ENCODE results near the gene ZDHHC18.
"Not testable (repeated sequence)": the region's sequence is repeated elsewhere in the genome, so short reads cannot be mapped to it uniquely, and the experiment has no call there.

The ZDHHC18 gene

DNA sequence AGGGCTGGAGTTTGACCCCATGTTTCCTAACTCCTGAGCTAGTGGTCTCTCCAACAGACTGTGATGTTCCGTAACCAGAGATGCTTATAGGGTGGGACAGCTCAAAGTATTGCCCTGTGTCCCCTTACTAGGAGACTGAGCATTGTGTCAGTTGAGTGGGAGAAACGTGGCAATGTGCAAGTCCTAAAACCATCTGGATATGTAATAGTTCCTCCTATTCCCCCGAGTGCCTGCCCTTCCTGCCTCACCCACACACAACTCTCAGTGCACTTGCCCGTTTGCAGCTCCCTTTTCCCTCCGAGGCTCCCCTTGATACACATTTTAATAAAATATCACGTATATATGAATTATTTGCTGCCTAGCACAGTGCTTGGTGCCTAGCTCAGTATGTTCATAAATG lies 35.3 kb upstream of the ZDHHC18 start:
- no peak for DNase-seq (ENCODE audit: low spot score)

DNA sequence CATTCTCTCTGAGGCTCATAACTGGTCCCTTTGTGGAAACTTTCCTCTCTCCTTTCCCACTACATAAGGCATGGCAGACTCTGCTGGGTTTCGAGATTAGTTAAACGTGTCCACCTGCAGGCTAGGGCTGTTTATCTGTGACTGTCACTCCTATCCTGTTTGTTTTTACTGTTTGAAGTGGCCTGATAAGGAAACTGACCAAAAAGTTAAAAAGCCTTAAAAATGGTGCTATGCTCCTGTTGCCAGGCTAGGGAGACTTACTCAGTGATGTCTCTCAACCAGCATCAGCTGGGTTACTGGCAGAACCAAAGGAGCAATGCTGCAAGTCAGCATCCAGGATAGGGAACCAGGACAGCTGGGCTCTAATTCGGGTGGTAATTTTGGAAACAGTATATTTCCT lies 34.9 kb upstream of the ZDHHC18 start:
- no peak for DNase-seq (ENCODE audit: low spot score)

DNA sequence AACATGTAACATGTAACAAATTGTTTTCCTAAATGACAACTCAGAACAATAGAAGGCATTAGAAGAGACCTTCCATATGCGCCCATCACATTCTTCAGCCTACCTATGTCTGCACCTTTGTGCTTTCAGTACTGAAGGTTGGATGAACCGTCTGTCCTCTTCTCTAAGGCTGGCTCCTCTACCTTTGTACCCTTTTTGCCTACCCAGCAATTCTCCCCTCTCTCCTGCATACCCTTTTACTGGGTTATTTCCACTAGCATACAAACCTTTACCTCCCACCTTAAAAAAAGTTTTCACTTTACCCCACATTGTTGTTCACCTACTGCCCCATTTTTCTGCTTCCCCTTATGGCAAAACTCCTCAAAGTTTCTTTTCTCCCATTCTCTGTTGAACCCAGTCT lies 33.6 kb upstream of the ZDHHC18 start:
- DNase-seq (ENCODE audit: low spot score) = no peak

DNA sequence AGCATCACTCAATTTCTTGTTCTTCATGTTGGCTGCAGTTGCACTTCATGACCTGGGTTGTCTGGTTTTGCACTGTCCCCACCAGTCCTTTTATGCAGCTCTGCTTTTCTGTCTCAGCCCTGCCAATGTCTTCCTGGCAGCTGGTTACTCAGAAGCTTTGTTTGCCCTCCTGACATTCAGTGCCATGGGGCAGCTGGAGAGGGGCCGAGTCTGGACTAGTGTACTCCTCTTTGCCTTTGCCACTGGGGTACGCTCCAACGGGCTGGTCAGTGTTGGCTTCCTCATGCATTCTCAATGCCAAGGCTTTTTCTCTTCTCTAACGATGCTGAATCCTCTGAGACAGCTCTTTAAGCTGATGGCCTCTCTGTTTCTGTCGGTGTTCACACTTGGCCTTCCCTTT lies 32.1 kb upstream of the ZDHHC18 start:
- no peak for DNase-seq (ENCODE audit: low spot score)

DNA sequence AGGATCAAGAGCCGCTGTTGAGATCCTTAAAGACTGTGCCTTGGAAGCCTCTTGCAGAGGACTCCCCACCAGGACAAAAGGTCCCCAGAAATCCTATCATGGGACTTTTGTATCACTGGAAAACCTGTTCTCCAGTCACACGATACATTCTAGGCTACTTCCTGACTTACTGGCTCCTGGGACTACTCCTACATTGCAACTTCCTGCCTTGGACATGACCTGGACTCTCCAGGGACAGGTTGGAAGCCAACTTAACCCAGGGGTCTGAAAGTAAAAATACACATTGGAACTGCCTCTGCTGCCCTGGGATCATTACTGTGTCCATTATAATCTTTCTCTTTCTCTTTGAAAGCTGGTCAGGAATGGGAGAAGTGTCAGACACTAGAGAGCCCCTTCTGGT lies 28.9 kb upstream of the ZDHHC18 start:
- no peak for DNase-seq (ENCODE audit: low spot score)

DNA sequence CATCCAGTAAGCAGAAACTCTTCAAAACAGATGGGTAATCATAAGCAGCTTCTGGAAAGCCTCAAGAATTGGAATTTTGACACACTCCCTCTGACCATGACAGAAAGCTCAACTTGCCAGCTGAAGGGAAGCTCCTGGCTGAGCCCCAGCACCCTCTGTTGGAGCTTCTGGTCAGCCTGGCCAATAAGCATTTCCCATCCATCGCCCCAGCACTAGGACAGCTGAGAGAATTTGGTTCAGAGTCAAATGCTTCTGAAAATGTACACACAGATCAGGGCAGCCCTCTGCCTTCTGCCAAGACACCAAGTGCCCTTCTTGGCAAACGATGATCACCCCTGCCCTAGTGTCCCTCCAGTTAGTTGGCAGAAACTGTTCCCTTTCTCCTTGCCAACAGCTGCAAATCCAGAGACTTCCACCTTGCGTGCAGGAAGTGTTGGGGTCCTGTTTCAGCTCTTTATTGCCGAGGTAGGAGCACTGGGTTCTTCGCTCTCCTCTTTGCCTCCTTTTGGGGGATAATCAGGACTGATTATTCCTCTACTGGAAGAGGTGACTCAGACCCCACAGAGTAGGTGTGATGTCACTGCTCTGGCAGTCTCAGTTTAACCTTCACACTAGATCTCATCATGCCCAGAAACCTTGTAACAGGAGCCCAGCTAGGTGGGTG lies 26.9 kb upstream of the ZDHHC18 start:
- peak; percentile 65 for DNase-seq (ENCODE audit: low spot score)

DNA sequence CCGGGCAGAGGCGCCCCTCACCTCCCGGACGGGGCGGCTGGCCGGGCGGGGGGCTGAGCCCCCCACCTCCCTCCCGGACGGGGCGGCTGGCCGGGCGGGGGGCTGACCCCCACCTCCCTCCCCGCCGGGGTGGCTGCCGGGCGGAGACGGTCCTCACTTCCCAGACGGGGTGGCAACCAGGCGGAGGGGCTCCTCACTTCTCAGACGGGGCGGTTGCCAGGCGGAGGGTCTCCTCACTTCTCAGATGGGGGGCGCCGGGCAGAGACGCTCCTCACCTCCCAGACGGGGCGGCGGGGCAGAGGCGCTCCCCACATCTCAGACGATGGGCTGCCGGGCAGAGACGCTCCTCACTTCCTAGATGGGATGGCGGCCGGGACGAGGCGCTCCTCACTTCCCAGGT lies 22.6 kb upstream of the ZDHHC18 start:
- DNase-seq (ENCODE audit: low spot score) = not testable (repeated sequence)

DNA sequence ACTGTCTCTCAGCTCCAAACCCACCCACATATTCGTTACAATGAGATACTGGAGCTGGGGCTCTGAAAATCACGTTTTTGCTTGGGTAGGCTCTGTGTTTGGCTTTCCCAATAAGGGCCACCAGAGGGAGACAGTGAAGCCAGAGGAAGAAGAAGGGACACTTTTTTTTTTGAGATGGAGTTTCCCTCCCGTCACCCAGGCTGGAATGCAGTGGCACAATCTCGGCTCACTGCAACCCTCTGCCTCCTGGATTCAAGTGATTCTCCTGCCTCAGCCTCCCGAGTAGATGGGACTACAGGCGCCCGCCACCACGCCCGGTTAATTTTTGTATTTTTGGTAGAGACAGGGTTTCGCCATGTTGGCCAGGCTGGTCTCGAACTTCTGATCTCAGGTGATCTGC lies 16.4 kb upstream of the ZDHHC18 start:
- peak; percentile 88 for DNase-seq (ENCODE audit: low spot score)

DNA sequence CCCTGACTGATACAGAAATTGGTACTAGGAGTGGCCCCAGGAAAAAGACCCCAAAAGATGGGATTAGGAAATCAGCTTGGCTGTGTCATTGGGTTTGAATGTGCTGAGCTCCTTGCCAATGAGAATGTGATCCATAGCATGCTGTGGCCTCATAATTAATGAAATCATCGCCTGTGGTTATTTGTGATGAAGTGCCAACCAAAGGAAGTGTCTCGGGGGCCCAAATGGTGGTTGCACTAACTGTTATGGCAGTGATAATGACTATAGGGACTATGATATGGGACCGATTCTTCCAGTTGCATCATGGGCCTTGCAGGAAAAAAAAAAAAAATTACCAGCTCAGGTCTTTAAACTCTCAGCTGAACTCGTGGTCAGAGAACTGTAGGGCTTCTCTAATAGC lies 15.4 kb upstream of the ZDHHC18 start:
- DNase-seq (ENCODE audit: low spot score) = peak; percentile 44

DNA sequence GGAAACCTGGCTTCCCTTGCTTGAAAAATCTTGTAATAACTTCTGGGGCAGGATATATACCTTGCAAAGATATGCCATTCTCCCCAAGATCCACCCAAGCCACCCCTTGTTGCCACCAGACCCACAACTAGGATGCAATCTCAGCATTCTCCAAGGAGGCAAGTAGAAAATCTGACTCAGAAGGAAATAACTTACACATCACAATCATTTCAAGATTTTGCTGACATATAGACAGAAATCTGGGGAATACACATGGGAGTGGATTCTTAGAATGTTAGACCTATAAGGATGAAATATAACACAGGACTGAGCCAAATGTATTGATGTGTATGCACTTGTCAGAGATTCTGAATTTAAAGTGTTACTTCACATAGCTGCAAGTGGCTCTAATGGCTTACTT lies 14.8 kb upstream of the ZDHHC18 start:
- no peak for DNase-seq (ENCODE audit: low spot score)

DNA sequence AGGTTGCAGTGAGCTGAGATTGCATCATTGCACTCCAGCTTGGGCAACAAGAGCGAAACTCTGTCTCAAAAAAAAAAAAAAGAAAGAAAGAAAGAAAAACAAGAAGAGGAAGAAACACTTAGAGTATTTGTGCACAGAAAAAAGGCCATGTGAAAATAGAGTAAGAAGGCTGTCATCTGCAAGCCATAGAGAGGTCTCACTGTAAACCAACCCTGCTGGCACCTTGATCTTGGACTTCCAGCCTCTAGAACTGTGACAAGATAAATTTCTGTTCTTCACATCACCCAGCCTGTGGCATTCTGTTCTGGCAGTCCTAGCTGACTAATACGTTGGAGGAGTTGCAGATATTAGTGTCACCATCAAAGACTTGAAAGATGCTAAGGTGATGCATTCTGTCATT lies 12.1 kb upstream of the ZDHHC18 start:
- DNase-seq (ENCODE audit: low spot score) = no peak

DNA sequence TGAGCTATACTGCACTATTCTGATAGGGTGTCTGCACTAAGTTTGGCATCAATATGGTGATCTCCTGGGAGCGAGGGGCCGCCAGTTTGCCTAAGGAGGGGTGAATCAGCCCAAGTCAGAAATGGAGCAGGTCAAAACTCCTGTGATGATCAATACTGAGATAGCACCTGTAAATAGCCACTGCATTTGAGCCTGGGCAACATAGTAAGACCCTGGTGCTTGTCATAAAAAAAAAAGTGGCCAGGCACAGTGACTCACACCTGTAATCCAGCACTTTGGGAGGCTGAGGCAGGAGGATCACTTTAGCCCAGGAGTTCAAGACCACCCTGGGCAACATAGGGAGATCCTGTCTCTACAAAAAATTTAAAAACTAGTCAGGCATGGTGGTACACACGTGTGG lies 11.6 kb upstream of the ZDHHC18 start:
- no peak for DNase-seq (ENCODE audit: low spot score)

DNA sequence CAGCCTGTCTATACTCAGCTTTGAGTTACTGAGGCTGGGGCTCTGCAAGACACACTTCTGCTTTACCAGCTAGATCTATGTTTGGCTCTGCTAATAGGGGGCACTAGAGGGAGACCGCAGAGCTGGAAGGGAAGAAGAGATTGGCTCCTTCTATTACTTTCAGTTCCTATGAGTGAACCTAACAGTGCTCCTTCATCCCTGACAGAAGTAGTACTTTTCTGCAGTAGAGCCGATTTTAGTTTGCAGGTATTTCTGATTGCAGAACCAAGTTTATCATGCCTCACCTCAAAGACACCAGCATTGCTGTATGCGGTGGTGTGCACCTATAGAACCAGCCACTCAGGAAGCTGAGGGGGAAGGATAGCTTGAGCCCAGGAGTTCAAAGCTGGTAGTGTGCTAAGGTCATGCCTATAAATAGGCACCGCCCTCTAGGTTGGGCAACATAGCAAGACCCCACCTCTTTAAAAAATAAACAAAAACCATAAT lies 5.7 kb upstream of the ZDHHC18 start:
- DNase-seq (ENCODE audit: low spot score) = peak; percentile 65

DNA sequence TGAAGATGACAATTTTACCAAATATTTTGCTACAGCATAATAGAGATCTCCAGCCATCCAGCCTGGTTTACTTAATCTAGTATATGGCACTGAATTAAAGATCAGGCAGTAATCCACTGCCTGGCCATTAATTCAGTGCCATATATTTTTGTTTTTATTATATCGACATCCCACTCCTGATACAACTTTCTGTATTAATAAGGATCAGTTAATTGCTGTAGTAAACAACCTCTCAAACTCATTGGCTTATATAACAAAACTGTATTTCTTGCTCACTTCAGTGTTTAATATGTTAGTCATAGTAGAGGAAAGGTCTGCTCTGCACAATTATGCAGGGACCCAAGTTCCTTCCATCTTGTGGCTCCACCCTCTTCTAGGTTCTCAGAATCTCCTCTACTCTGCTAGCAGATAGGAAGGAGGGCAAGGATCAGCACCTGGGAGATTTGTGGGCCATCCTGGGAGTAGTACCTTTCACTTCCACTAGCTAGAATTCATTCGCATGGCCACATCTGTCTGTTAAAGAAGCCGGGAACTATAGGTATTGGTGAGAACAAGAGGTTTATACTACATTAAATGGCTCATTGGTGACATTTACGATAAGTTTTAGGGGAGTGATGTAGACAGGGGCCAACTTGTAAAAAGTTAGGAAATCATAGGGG lies 3.6 kb upstream of the ZDHHC18 start:
- no peak for DNase-seq (ENCODE audit: low spot score)

DNA sequence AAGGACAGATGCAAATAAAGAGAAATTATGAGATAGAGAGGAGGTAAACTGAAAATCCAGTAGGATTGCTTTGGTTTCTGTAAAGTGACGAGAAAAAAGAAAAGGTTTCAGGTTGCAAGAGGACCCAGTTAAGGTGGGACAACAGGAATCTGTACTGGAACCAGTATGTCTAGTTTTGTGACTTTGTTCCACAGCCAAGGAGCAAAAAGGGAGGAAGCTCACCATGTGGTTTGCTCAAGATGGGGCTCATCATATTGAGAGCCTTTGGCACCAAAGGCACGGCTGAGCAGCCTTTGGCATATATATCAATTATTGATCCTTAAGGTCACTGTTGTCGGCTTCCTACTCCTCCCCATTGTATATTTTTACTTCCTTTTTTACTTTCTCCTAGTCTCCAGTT lies 1.8 kb upstream of the ZDHHC18 start:
- no peak for DNase-seq (ENCODE audit: low spot score)

DNA sequence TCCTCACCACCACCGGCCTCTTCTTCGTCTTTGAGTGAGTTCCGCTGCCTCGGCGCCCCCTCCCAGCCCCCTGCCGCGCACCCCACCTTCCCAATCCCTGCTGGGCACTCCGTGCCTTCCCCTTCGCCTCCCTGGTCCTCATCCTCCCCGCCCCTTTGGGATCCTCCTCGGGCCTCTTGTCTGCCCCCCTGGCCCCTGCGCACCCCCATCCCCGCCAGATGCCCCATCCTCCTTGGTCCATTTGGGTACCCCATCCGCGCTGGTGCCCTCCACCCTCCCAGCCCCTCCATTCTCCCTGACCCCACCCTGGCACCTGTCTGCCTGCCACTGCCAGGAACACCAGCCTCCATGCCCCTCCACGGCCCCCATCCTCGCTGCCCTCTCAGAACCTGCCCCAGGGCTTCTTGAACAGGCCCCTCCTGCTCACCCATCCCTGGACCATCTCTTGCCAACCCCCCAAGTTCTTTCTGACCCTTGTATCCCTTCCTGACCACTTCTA lies 667 bp downstream of the ZDHHC18 start:
- no peak for DNase-seq (ENCODE audit: low spot score)

DNA sequence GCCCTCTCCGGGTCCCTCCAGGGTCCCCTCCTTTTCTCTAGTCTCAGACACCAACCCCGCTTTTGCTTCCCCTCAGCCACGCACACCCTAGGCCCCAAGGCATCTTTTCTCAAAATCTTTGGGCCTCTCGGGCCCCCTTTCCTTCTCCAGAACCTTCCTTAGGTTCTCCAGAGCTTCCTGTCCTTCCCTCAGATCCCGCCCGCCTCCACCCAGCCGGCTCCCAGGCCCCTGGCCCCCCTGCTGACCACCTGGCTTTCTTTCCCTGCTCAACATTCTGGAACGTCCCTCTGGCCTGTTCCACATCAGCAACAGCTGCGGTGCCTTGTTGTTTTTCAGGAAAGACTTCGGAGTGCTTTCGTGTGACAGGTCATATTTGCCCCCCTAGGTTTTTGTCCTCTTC lies 1.2 kb downstream of the ZDHHC18 start:
- no peak for DNase-seq (ENCODE audit: low spot score)

DNA sequence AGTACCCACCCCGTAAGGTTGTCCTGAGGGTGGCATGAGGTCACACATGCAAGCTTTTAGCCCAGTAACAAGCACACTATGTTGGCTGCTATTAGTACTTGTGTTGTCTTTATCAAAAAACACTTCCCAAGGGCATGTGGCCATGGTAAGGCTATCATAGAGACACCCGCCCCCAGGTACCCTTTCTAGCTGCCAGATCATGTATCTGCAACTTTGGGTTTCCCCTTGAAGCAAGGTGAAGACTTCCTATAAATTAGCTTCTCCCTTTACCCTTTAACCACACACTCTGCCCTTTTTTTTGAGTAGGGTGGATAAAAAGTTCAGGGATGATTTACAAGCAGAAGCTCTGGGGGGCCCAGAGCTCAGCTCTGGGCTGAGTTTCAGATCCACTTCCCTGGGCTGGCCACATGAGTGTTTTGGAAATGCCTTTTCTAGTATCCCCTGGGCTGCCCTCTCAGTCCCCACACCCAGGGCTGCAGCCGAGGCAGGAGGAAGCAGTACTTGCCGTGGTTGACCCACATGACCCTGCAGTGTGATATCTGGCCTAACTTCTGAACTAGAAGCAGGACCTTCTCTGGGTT lies 2.0 kb downstream of the ZDHHC18 start:
- peak; percentile 37 for DNase-seq (ENCODE audit: low spot score)

DNA sequence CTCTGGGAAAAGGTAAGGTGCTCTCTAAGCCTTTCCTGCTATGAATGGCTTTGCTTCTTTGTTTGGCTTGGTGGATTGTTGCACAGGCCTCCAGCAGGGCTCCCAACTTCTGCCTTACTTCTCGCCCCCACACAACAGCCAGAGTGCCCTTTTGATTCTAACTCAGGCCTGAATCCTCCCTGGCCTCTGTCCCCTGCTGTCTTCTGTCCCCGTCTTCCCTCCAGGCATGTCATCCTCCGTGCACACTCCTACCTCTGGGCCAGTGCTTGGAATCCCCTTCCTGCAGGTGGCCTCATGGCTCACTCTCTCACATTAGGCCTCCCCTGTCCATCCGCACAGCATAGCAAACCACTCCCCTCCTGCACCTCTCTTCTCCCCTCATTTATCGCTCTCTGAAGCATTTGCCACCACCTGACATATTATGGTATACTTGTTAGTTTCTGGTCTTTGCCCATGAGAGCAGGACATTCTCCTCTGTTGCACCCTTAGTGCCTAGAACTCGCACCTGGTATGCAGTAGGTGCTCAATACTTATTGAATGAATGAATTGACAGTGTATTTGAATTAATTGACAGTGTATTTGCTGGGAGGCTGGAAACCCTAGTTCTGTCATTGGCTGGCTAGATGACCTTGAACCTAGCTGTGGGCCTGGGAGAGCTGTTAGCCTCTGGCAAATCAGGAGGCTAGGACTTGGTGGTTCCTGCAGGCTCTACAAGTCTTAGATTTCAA lies 2.9 kb downstream of the ZDHHC18 start:
- no peak for DNase-seq (ENCODE audit: low spot score)

DNA sequence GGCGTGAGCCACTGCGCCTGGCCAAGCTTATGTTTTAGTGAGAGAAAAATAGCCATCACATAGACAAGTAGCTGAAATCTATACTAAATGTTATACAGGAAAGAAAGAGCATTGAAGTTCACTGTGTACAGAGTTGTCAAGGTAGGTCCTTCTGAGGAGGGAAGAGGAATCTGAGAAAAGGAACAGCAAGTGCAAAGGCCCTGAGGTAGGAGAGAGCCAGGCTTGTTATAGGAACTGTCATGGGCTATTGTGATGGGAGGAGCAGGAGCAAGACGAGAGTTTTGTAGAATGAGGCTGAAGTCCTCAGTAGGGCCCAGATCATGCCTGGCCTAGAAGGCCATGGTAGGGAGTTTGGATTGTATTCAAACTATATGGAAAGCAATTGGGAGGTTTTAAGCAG lies 4.6 kb downstream of the ZDHHC18 start:
- DNase-seq (ENCODE audit: low spot score) = no peak

DNA sequence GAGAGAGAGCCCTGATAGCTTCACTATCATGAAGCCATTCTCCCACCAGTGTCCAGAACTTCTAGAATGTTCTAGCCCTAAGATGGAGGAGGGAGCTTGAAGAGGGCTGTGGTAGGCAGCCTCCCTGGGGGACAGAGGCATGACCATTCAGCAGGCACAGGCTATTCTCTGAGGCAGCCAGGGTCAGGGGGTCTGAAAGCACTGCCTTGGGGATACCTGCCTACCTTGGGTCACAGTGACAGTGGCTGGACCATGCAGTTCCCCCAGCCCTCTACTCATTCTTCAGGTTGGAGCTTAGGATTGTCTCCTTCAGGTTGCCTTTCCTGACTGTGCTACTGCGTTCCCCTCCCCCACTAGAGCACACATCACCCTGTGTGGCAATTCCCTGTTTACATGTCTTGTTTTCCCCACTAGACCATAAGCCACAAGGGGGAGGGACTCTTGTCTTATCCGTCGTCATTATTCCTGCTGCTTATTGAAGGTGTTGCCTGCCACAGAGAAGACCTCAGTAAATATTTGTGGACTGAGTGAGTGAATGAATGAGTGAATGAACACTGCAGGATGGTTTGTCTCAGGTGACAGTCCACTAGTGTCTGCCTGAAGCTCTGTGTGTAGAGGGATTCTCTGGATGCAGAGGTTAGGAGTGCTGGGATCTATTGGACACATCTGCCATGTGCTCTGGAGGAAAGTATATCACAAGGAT lies 5.2 kb downstream of the ZDHHC18 start:
- DNase-seq (ENCODE audit: low spot score) = no peak
